CD4-positive, alpha-beta memory T cell (primary cell): ENCODE data around the gene PCDHA5. TPM values are rescaled to one million over a fixed set of nuclear protein-coding genes. Genes with fewer than 3 reads are reported as not detected.

Experiments
- CTCF ChIA-PET: fragments of 350-600 bp; sonication (Branson Sonifier 250); formaldehyde crosslinking; loops from one replicate; lab custom pipeline; 2021; ENCODE audit warnings: inconsistent platforms; ENCODE audit not compliant: partially characterized antibody; lab: Charles Lee
- POLR2A ChIA-PET: fragments of 350-600 bp; sonication (Branson Sonifier 250); formaldehyde crosslinking; loops from one replicate; lab custom pipeline; 2021; ENCODE audit not compliant: partially characterized antibody; lab: Charles Lee
- DNase-seq, 5 donors: peaks; one replicate each; pipeline versions ENCODE4 v3.0.0 to v3.0.0-alpha.2; 2020 to 2022; ENCODE audit warnings: mixed read lengths in 1 of 5
- H3K27ac ChIP-seq: one replicate; pipeline ENCODE4 v1.7.0; 2013; ENCODE audit warnings: low read depth, low read length
- H3K27me3 ChIP-seq: 2 replicates; pipeline ENCODE4 v1.7.0; 2013; ENCODE audit warnings: mild to moderate bottlenecking, low read length, moderate library complexity; ENCODE audit not compliant: insufficient read depth
- H3K36me3 ChIP-seq: 2 replicates; pipeline ENCODE4 v1.7.0; 2013; ENCODE audit warnings: mild to moderate bottlenecking, low read length, moderate library complexity; ENCODE audit not compliant: insufficient read depth
- H3K4me1 ChIP-seq: 2 replicates; pipeline ENCODE4 v1.7.0; 2013; ENCODE audit warnings: mild to moderate bottlenecking, low read length, moderate library complexity; ENCODE audit not compliant: insufficient read depth
- H3K4me3 ChIP-seq, 2 donors: one replicate each; pipeline ENCODE4 v1.7.0; 2013; ENCODE audit warnings: low read length in 2 of 2, mild to moderate bottlenecking in 1 of 2
- H3K9me3 ChIP-seq, 2 donors: one replicate each; pipeline ENCODE4 v1.7.0; 2013; ENCODE audit warnings: low read length in 2 of 2, control low read depth in 1 of 2; ENCODE audit not compliant: control insufficient read depth in 1 of 2
- H3K27ac Mint-ChIP-seq, 7 donors: one replicate each; pipeline ENCODE4 v1.8.0; 2020 to 2021; ENCODE audit warnings: mixed read lengths in 7 of 7, mild to moderate bottlenecking in 6 of 7, inconsistent platforms in 3 of 7, moderate library complexity in 3 of 7
- H3K27me3 Mint-ChIP-seq, 2 donors: one replicate each; pipeline ENCODE4 v1.8.0; 2020 to 2021; ENCODE audit warnings: mixed read lengths in 2 of 2
- H3K36me3 Mint-ChIP-seq, 2 donors: one replicate each; pipeline ENCODE4 v1.8.0; 2020 to 2021; ENCODE audit warnings: mixed read lengths in 2 of 2, inconsistent platforms in 1 of 2, mild to moderate bottlenecking in 1 of 2
- H3K4me1 Mint-ChIP-seq, 4 donors: one replicate each; pipeline ENCODE4 v1.8.0; 2020 to 2021; ENCODE audit warnings: mixed read lengths in 4 of 4, mild to moderate bottlenecking in 1 of 4
- H3K4me3 Mint-ChIP-seq, 8 donors: one replicate each; pipeline ENCODE4 v1.8.0; 2020 to 2021; ENCODE audit warnings: mixed read lengths in 8 of 8, mild to moderate bottlenecking in 7 of 8, moderate library complexity in 6 of 8, inconsistent platforms in 3 of 8
- H3K9me3 Mint-ChIP-seq, 8 donors: one replicate each; pipeline ENCODE4 v1.8.0; 2020 to 2021; ENCODE audit warnings: mixed read lengths in 8 of 8, mild to moderate bottlenecking in 5 of 8, inconsistent platforms in 3 of 8, moderate library complexity in 1 of 8
- intact Hi-C: fragments of 100-400 bp; cut with micrococcal nuclease; formaldehyde crosslinking; loops from one replicate; pipeline ENCODE4 v1.15.1; 2023
- polyA plus RNA-seq, 2 donors: library from polyadenylated mRNA; unstranded; fragments of 300-500 nt; fragmentation: Illumina TruSeq; gene quantifications; one replicate each; pipeline ENCODE4 v1.2.3, GENCODE V29; 2021
- total RNA-seq, 2 experiments: library from RNA; stranded (reverse); gene quantifications; one replicate each; pipeline ENCODE4 v1.2.3, GENCODE V29; 2021

PCDHA5 gene
- total and polyA plus RNA-seq, 4 experiments from 2014 or later = not detected

DNA sequence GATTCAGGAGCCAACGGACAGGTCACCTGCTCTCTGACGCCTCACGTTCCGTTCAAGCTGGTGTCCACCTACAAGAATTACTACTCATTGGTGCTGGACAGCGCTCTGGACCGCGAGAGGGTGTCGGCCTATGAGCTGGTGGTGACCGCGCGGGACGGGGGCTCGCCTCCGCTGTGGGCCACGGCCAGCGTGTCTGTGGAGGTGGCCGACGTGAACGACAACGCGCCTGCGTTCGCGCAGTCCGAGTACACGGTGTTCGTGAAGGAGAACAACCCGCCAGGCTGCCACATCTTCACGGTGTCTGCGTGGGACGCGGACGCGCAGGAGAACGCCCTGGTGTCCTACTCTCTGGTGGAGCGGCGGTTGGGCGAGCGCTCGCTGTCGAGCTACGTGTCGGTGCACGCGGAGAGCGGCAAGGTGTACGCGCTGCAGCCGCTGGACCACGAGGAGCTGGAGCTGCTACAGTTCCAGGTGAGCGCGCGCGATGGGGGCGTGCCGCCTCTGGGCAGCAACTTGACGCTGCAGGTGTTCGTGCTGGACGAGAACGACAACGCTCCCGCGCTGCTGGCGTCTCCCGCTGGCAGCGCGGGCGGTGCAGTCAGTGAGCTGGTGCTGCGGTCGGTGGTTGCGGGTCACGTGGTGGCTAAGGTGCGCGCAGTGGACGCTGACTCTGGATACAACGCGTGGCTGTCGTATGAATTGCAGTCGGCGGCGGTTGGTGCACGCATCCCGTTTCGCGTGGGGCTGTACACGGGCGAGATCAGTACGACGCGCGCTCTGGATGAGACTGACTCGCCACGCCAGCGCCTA lies 36.0 kb downstream of the PCDHA5 start:
- Mint-ChIP-seq H3K4me3 (no peak overlapping the region), H3K9me3 (peaks cover 7 to 40% (median 21%) of the 10 kb centered on the region in 8 donors), H3K4me1 (no peaks in the 10 kb centered on the region), H3K27ac (peak overlapping the region in 1 of 7 donors; percentile 17), H3K36me3 (no peaks in the 10 kb centered on the region), H3K27me3 (peaks cover 6 to 13% of the 10 kb centered on the region in 2 donors)
- no peaks in the 10 kb centered on the region for H3K4me1 ChIP-seq
- ChIA-PET POLR2A (no interaction called here), CTCF (no interaction called here)
- intact Hi-C loops = no loop called here
- no peak for DNase-seq
- no peaks in the 10 kb centered on the region for H3K9me3 ChIP-seq
- no peaks in the 10 kb centered on the region for H3K27me3 ChIP-seq
- H3K27ac ChIP-seq = no peak overlapping the region
- no peaks in the 10 kb centered on the region for H3K36me3 ChIP-seq
- H3K4me3 ChIP-seq = no peak overlapping the region

DNA sequence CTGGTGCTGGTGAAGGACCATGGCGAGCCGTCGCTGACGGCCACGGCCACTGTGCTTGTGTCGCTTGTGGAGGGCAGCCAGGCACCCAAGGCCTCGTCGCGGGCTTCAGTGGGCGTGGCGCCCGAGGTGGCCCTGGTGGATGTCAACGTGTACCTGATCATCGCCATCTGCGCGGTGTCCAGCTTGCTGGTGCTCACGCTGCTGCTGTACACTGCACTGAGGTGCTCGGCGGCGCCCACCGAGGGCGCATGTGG lies 36.5 kb downstream of the PCDHA5 start:
- Mint-ChIP-seq H3K9me3 (peaks cover 7 to 40% (median 21%) of the 10 kb centered on the region in 8 donors), H3K27me3 (peaks cover 4 to 13% of the 10 kb centered on the region in 2 donors), H3K4me1 (no peaks in the 10 kb centered on the region), H3K36me3 (no peaks in the 10 kb centered on the region), H3K4me3 (no peak overlapping the region), H3K27ac (peak overlapping the region in 1 of 7 donors; percentile 17)
- intact Hi-C loops = no loop called here
- DNase-seq = no peak
- Histone ChIP-seq H3K36me3 (no peaks in the 10 kb centered on the region), H3K4me1 (no peaks in the 10 kb centered on the region), H3K4me3 (no peak overlapping the region), H3K9me3 (no peaks in the 10 kb centered on the region), H3K27ac (no peak overlapping the region), H3K27me3 (no peaks in the 10 kb centered on the region)
- POLR2A ChIA-PET = no interaction called here
- CTCF ChIA-PET = no interaction called here

DNA sequence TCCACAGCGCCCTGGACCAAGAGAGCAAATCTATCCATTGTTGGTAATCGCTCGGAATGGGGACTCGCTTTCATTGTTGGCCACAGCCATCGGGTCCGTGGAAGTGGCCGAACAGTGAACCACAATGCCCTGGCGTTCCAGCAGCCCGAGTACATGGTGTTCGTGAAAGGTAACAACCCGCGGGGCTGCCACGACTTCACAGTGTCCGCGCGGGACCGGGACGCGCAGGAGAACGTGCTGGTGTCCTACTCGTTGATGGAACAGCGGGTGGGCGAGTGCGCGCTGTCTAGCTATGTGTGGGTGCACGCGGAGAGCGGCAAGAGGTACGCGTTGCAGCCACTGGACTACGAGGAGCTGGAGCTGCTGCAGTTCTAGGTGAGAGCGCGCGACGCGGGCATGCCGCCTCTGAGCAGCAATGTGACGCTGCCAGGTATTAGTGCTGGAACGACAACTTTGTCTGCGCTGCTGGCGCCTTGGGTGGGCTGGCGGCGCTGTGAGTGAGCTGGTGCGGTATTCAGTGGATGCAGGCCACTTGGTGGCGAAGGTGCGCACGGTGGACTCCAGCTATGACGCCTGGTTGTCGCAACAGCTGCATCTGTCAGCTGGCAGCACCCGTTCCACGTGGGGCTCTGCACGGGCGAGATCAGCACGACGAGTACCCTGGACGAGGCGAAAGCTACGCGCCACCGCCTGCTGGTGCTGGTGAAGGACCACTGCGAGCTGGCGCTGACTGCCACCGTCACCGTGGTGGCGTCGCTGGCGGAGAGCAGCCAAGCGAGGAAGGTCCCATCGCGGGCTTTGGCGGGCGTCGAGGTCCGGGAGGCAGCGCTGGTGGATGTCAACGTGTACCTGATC lies 41.3 kb downstream of the PCDHA5 start:
- intact Hi-C loops = no loop called here
- no peaks in the 10 kb centered on the region for H3K4me1 ChIP-seq
- Mint-ChIP-seq H3K36me3 (no peaks in the 10 kb centered on the region), H3K4me1 (no peaks in the 10 kb centered on the region), H3K27me3 (peaks cover 7 to 9% of the 10 kb centered on the region in 2 donors), H3K4me3 (no peak overlapping the region), H3K27ac (no peak overlapping the region), H3K9me3 (peaks cover 0 to 28% (median 17%) of the 10 kb centered on the region in 8 donors)
- no peak for DNase-seq
- no peaks in the 10 kb centered on the region for H3K9me3 ChIP-seq
- CTCF ChIA-PET = no interaction called here
- no peaks in the 10 kb centered on the region for H3K36me3 ChIP-seq
- no peak overlapping the region for H3K4me3 ChIP-seq
- POLR2A ChIA-PET = no interaction called here
- no peaks in the 10 kb centered on the region for H3K27me3 ChIP-seq
- no peak overlapping the region for H3K27ac ChIP-seq

DNA sequence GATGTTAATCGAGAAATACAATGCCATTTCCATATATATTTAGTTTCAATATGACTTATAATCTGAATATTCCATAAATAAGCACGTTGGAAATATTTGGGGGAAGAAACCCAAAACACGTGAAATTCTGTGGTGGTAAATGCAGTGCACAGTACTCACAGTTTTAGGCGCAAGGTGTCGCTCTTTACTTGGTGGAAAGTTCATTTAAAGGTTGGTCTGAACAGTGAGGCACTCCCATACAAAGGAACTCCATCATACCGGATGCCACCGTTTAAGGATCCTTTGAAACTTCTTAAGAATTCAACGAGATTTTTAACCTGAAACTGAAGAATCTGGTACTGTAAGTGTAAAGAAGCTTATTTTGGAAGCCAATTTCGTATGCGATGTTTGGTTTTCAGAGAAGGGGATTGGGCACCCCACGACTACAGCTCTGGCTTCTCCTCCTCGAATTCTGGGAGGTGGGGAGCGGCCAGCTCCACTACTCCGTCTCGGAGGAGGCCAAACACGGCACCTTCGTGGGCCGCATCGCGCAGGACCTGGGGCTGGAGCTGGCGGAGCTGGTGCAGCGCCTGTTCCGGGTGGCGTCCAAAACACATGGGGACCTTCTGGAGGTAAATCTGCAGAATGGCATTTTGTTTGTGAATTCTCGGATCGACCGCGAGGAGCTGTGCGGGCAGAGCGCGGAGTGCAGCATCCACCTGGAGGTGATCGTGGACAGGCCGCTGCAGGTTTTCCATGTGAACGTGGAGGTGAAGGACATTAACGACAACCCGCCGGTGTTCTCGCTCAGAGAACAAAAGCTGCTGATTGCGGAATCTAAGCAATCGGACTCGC lies 47.5 kb downstream of the PCDHA5 start, which contains the start of gene PCDHA11:
PCDHA11 (plus strand) TSS at position 237 of the 834 bp plus-strand sequence; CDS start at position 384, 147 bp downstream.
- Mint-ChIP-seq H3K27ac (no peak within 1 kb of the TSS), H3K27me3 (peaks cover 8 to 13% of the 10 kb centered on the region in 2 donors), H3K4me3 (peak within 1 kb of the TSS in 2 of 8 donors; percentile 5 to 13), H3K36me3 (no peaks in the 10 kb centered on the region), H3K9me3 (peaks cover 0 to 38% (median 19%) of the 10 kb centered on the region in 8 donors), H3K4me1 (peaks cover 0 to 3% (median 0%) of the 10 kb centered on the region in 4 donors)
- no peak within 1 kb of the TSS for H3K4me3 ChIP-seq
- CTCF ChIA-PET = no interaction called here
- POLR2A ChIA-PET = no interaction called here
- H3K4me1 ChIP-seq = no peaks in the 10 kb centered on the region
- intact Hi-C loops = no loop called here
- DNase-seq = no peak
- H3K27me3 ChIP-seq = no peaks in the 10 kb centered on the region
- H3K27ac ChIP-seq = no peak within 1 kb of the TSS
- no peaks in the 10 kb centered on the region for H3K9me3 ChIP-seq
- H3K36me3 ChIP-seq = no peaks in the 10 kb centered on the region

DNA sequence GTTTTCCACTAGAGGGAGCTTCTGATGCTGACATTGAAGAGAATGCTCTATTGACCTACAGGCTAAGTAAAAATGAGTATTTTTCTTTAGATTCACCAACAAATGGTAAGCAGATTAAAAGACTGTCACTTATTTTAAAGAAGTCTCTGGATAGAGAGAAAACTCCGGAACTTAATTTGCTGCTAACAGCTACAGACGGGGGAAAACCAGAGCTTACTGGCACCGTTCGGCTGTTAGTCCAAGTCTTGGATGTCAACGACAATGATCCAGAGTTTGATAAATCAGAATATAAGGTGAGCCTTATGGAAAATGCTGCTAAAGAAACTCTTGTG lies 48.1 kb downstream of the PCDHA5 start:
- ChIA-PET CTCF (no interaction called here), POLR2A (interaction anchor here (0.6 kb wide), 1 partner anchor 10 kb away, joined by 3 read pairs; no protein-coding TSS in a partner anchor)
- Histone ChIP-seq H3K36me3 (no peaks in the 10 kb centered on the region), H3K27me3 (no peaks in the 10 kb centered on the region), H3K27ac (no peak overlapping the region), H3K4me1 (no peaks in the 10 kb centered on the region), H3K4me3 (no peak overlapping the region), H3K9me3 (no peaks in the 10 kb centered on the region)
- no peaks in the 10 kb centered on the region for H3K36me3 Mint-ChIP-seq
- H3K27me3 Mint-ChIP-seq = peaks cover 11 to 17% of the 10 kb centered on the region in 2 donors
- DNase-seq = no peak
- intact Hi-C loops = no loop called here
- H3K9me3 Mint-ChIP-seq = peaks cover 3 to 40% (median 21%) of the 10 kb centered on the region in 8 donors
- peaks cover 0 to 3% (median 0%) of the 10 kb centered on the region in 4 donors for H3K4me1 Mint-ChIP-seq
- H3K27ac Mint-ChIP-seq = no peak overlapping the region
- H3K4me3 Mint-ChIP-seq = no peak overlapping the region

DNA sequence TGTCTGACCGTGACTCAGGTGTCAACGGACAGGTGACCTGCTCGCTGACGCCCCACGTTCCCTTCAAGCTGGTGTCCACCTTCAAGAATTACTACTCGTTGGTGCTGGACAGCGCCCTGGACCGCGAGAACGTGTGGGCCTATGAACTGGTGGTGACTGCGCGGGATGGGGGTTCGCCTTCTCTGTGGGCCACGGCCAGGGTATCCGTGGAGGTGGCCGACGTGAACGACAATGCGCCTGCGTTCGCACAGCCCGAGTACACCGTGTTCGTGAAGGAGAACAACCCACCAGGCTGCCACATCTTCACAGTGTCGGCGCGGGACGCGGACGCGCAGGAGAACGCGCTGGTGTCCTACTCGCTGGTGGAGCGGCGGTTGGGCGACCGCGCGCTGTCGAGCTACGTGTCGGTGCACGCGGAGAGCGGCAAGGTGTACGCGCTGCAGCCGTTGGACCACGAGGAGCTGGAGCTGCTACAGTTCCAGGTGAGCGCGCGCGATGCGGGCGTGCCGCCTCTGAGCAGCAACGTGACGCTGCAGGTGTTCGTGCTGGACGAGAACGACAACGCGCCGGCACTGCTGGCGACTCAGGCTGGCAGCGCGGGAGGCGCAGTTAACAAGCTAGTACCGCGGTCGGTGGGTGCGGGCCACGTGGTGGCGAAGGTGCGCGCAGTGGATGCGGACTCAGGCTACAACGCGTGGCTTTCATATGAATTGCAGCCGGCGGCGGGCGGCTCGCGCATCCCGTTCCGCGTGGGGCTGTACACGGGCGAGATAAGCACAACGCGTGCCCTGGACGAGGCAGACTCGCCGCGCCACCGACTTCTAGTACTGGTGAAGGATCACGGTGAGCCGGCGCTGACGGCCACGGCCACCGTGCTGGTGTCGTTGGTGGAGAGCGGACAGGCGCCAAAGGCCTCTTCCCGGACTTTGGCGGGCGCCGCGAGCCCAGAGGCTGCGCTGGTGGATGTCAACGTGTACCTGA lies 49.1 kb downstream of the PCDHA5 start:
- no peak overlapping the region for H3K27ac ChIP-seq
- Mint-ChIP-seq H3K27ac (no peak overlapping the region), H3K36me3 (no peaks in the 10 kb centered on the region), H3K27me3 (peaks cover 11 to 17% of the 10 kb centered on the region in 2 donors), H3K9me3 (peaks cover 3 to 47% (median 27%) of the 10 kb centered on the region in 8 donors), H3K4me3 (no peak overlapping the region), H3K4me1 (peaks cover 0 to 3% (median 0%) of the 10 kb centered on the region in 4 donors)
- ChIA-PET POLR2A (interaction anchor here (0.6 kb wide), 1 partner anchor 11 kb away, joined by 3 read pairs; no protein-coding TSS in a partner anchor), CTCF (no interaction called here)
- H3K4me3 ChIP-seq = no peak overlapping the region
- no peaks in the 10 kb centered on the region for H3K4me1 ChIP-seq
- DNase-seq = no peak
- H3K27me3 ChIP-seq = no peaks in the 10 kb centered on the region
- no peaks in the 10 kb centered on the region for H3K36me3 ChIP-seq
- no peaks in the 10 kb centered on the region for H3K9me3 ChIP-seq
- intact Hi-C loops = no loop called here
